Vagina (tissue), 2 donors: ENCODE results near the gene NFIA.

Experiments
- CTCF ChIP-seq, 3 experiments: fragments of 450-650 bp in 2 of 3; fragments of 200-600 bp in 1 of 3; sonication (generic) in 1 of 3; IDR thresholded peaks; one replicate each; pipeline ENCODE4 v1.5.1; 2017 to 2019; ENCODE audit warnings: antibody characterized with exemption in 3 of 3, mild to moderate bottlenecking in 2 of 3, moderate library complexity in 2 of 3
- POLR2A ChIP-seq, 2 donors: fragments of 450-650 bp; IDR thresholded peaks; one replicate each; pipeline ENCODE4 v1.6.1; 2017; ENCODE audit warnings: antibody characterized with exemption in 2 of 2, mild to moderate bottlenecking in 2 of 2, moderate library complexity in 2 of 2
- POLR2AphosphoS5 ChIP-seq, 2 donors: sonication (generic); formaldehyde crosslinking; IDR thresholded peaks; one replicate each; pipeline ENCODE4 v1.9.0; 2017; ENCODE audit warnings: antibody characterized with exemption in 2 of 2, mild to moderate bottlenecking in 2 of 2, low read depth in 1 of 2; ENCODE audit not compliant: insufficient read depth in 1 of 2

- no peak for TF ChIP-seq CTCF (IDR thresholded peaks at IDR 0.05)
- no peak for TF ChIP-seq POLR2A (IDR thresholded peaks at IDR 0.05)
- TF ChIP-seq POLR2AphosphoS5 (IDR thresholded peaks at IDR 0.05; ENCODE audit: insufficient read depth in 1 of 2, low read depth in 1 of 2), result no peak
Measured at GRCh38 chr1:61107638-61108037, 25.3 kb downstream of the NFIA start.
